OCI-LY1 (cell line): ENCODE data around the gene IL31.
A peak's percentile ranks its signal among the peaks of the same experiment; 100 is the strongest.

Experiments used
- H2AFZ ChIP-seq: fragments of 200-600 bp; sonication (generic), shearing (Covaris generic); 2 replicates; pipeline ENCODE4 v1.6.0; 2014; ENCODE audit warnings: antibody characterized with exemption, mild to moderate bottlenecking, low read length
- H3F3A ChIP-seq: fragments of 200-600 bp; sonication (generic), shearing (Covaris generic); 2 replicates; pipeline ENCODE4 v1.6.0; 2014; ENCODE audit warnings: mild to moderate bottlenecking, antibody characterized with exemption, low read length, moderate library complexity; ENCODE audit not compliant: insufficient read depth
- H3K27ac ChIP-seq: fragments of 200-600 bp; sonication (generic); 2 replicates; pipeline ENCODE4 v1.5.1; 2014; ENCODE audit warnings: low read length, mixed run types, mild to moderate bottlenecking, low read depth; ENCODE audit not compliant: poor library complexity, severe bottlenecking
- H3K27me3 ChIP-seq: fragments of 200-600 bp; sonication (generic); 2 replicates; pipeline ENCODE4 v1.6.0; 2014; ENCODE audit warnings: antibody characterized with exemption, mild to moderate bottlenecking, low read length, moderate library complexity; ENCODE audit not compliant: insufficient read depth
- H3K36me3 ChIP-seq: fragments of 200-600 bp; sonication (generic); 2 replicates; pipeline ENCODE4 v1.6.1; 2014; ENCODE audit warnings: mild to moderate bottlenecking, antibody characterized with exemption, low read length, moderate library complexity, mixed read lengths; ENCODE audit not compliant: insufficient read depth
- H3K4me1 ChIP-seq: fragments of 200-600 bp; sonication (generic); 2 replicates; pipeline ENCODE4 v1.5.1; 2014; ENCODE audit warnings: mild to moderate bottlenecking, low read length, moderate library complexity; ENCODE audit not compliant: insufficient read depth, severe bottlenecking
- H3K4me2 ChIP-seq: fragments of 200-600 bp; sonication (generic), shearing (Covaris generic); 2 replicates; pipeline ENCODE4 v1.6.1; 2014; ENCODE audit warnings: low read length
- H3K4me3 ChIP-seq: fragments of 200-600 bp; sonication (generic); 2 replicates; pipeline ENCODE4 v1.5.1; 2014; ENCODE audit warnings: low read length, low read depth, mild to moderate bottlenecking, mixed read lengths; ENCODE audit not compliant: poor library complexity, severe bottlenecking
- H3K79me2 ChIP-seq: fragments of 200-600 bp; shearing (Covaris generic); 2 replicates; pipeline ENCODE4 v1.6.1; 2016; ENCODE audit warnings: mixed run types, low read length, mixed read lengths; ENCODE audit not compliant: insufficient read depth
- H3K9ac ChIP-seq: fragments of 200-600 bp; sonication (generic), shearing (Covaris generic); 2 replicates; pipeline ENCODE4 v1.6.1; 2014; ENCODE audit warnings: mild to moderate bottlenecking, low read length, mixed read lengths
- H3K9me2 ChIP-seq: fragments of 200-600 bp; sonication (generic), shearing (Covaris generic); 2 replicates; pipeline ENCODE4 v1.6.1; 2014; ENCODE audit warnings: low read depth, mild to moderate bottlenecking, low read length, mixed read lengths
- H3K9me3 ChIP-seq: fragments of 200-600 bp; shearing (Covaris generic); 2 replicates; pipeline ENCODE4 v1.6.1; 2014; ENCODE audit warnings: low read length, mixed read lengths
- H4K20me1 ChIP-seq: fragments of 200-600 bp; sonication (generic), shearing (Covaris generic); 2 replicates; pipeline ENCODE4 v1.6.0; 2016; ENCODE audit warnings: mild to moderate bottlenecking, low read length; ENCODE audit not compliant: insufficient read depth
- CTCF ChIP-seq: fragments of 200-600 bp; sonication (generic), shearing (Covaris generic); IDR thresholded peaks from 2 replicates; pipeline ENCODE4 v1.5.1; 2017; ENCODE audit warnings: mild to moderate bottlenecking, antibody characterized with exemption, low read length, moderate library complexity, mixed read lengths
- EZH2 ChIP-seq: fragments of 200-600 bp; sonication (generic), shearing (Covaris generic); IDR thresholded peaks from 2 replicates; pipeline ENCODE4 v1.8.0; 2017; ENCODE audit warnings: borderline replicate concordance, mixed run types, mild to moderate bottlenecking, antibody characterized with exemption, low read length, moderate library complexity, mixed read lengths

IL31 gene

GRCh38 chr12:122126342-122126635 is 47.7 kb downstream of the IL31 start:
- TF ChIP-seq CTCF (no peak), EZH2 (no peak)
- no peaks in the 10 kb centered on the region for H4K20me1 ChIP-seq
- H3K4me3 ChIP-seq = no peak overlapping the region
- no peak overlapping the region; the same call in 1 of the 2 replicates for H3K9ac ChIP-seq
- no peaks in the 10 kb centered on the region for H3F3A ChIP-seq
- H3K27ac ChIP-seq = peak overlapping the region; percentile 66
- no peaks in the 10 kb centered on the region for H3K9me3 ChIP-seq
- H3K79me2 ChIP-seq = no peaks in the 10 kb centered on the region
- H3K9me2 ChIP-seq = no peaks in the 10 kb centered on the region
- peaks cover 27% of the 10 kb centered on the region for H3K4me1 ChIP-seq
- H3K4me2 ChIP-seq = no peak overlapping the region
- no peaks in the 10 kb centered on the region for H3K27me3 ChIP-seq
- H2AFZ ChIP-seq = no peak overlapping the region
- H3K36me3 ChIP-seq = peaks cover 15% of the 10 kb centered on the region; the same call in 1 of the 2 replicates

GRCh38 chr12:122125452-122126341 is 48.3 kb downstream of the IL31 start:
- H3K9ac ChIP-seq = peak overlapping the region; percentile 16; the same call in 1 of the 2 replicates
- no peak for TF ChIP-seq EZH2
- no peak for TF ChIP-seq CTCF
- no peaks in the 10 kb centered on the region for H3K27me3 ChIP-seq
- H3K36me3 ChIP-seq = peaks cover 13% of the 10 kb centered on the region; the same call in 1 of the 2 replicates
- H3K9me3 ChIP-seq = no peaks in the 10 kb centered on the region
- no peak overlapping the region; the same call in 1 of the 2 replicates for H3K4me2 ChIP-seq
- H3K27ac ChIP-seq = peak overlapping the region; percentile 66
- peaks cover 27% of the 10 kb centered on the region for H3K4me1 ChIP-seq
- H3F3A ChIP-seq = no peaks in the 10 kb centered on the region
- H3K79me2 ChIP-seq = no peaks in the 10 kb centered on the region
- H3K4me3 ChIP-seq = no peak overlapping the region
- no peaks in the 10 kb centered on the region for H4K20me1 ChIP-seq
- no peak overlapping the region for H2AFZ ChIP-seq
- H3K9me2 ChIP-seq = no peaks in the 10 kb centered on the region

- TF ChIP-seq CTCF (no peak), EZH2 (no peak)
- no peaks in the 10 kb centered on the region for H3K9me3 ChIP-seq
- H3K9me2 ChIP-seq = no peaks in the 10 kb centered on the region
- no peaks in the 10 kb centered on the region for H3K79me2 ChIP-seq
- H4K20me1 ChIP-seq = no peaks in the 10 kb centered on the region
- no peak overlapping the region for H3K27ac ChIP-seq
- H3F3A ChIP-seq = no peaks in the 10 kb centered on the region
- no peak overlapping the region for H3K9ac ChIP-seq
- no peak overlapping the region for H3K4me2 ChIP-seq
- H3K4me3 ChIP-seq = no peak overlapping the region
- H3K4me1 ChIP-seq = peaks cover 27% of the 10 kb centered on the region
- H2AFZ ChIP-seq = no peak overlapping the region
- H3K27me3 ChIP-seq = no peaks in the 10 kb centered on the region
- peaks cover 5% of the 10 kb centered on the region; the same call in 1 of the 2 replicates for H3K36me3 ChIP-seq
Observed at GRCh38 chr12:122124370-122124769, 49.7 kb downstream of the IL31 start.
